GM12878 (cell line): Measurements from ENCODE around the gene SNRNP35.

Experiments used
- ETV6 ChIP-seq, 2 experiments: fragments of 450-650 bp in 1 of 2; IDR thresholded peaks in 1 of 2; conservative IDR thresholded peaks in 1 of 2; 2 replicates each; pipeline ENCODE4 v1.6.1; 2014; ENCODE audit warnings: antibody characterized with exemption in 1 of 2, borderline replicate concordance in 1 of 2, low read depth in 1 of 2, mild to moderate bottlenecking in 1 of 2, moderate library complexity in 1 of 2
- POLR2AphosphoS2 ChIP-seq: IDR thresholded peaks from 2 replicates; pipeline ENCODE4 v1.6.1; 2011; ENCODE audit warnings: low read depth, mild to moderate bottlenecking, low read length, improper control_type of control experiment, moderate library complexity
- SIN3A ChIP-seq: IDR thresholded peaks from 2 replicates; pipeline ENCODE4 v1.6.1; 2012; ENCODE audit warnings: low read depth, low read length, improper control_type of control experiment
- SRF ChIP-seq, 2 experiments: IDR thresholded peaks; 2 replicates each; pipeline ENCODE4 v1.6.1; 2011; ENCODE audit warnings: low read depth in 2 of 2, low read length in 2 of 2, mild to moderate bottlenecking in 1 of 2, moderate library complexity in 1 of 2
- SUPT20H ChIP-seq: IDR thresholded peaks from 2 replicates; pipeline ENCODE4 v1.6.1; 2011; ENCODE audit warnings: low read depth, mild to moderate bottlenecking, low read length, moderate library complexity, borderline replicate concordance; ENCODE audit not compliant: control insufficient read depth
- TBL1XR1 ChIP-seq: IDR thresholded peaks from 2 replicates; pipeline ENCODE4 v1.6.1; 2012; ENCODE audit warnings: low read depth, low read length, improper control_type of control experiment
- TF ChIP-seq, protein P1 (sequence below): IDR thresholded peaks from 2 replicates; pipeline ENCODE4 v1.6.1; 2011; ENCODE audit warnings: borderline replicate concordance, low read depth, mild to moderate bottlenecking, moderate library complexity, mixed read lengths, low read length; ENCODE audit not compliant: insufficient read depth; ENCODE audit errors: extremely low read length
- TF ChIP-seq, protein P2 (sequence below), 3 experiments: IDR thresholded peaks in 2 of 3; conservative IDR thresholded peaks in 1 of 3; 2 replicates each; pipeline ENCODE4 v1.5.1; 2011; ENCODE audit warnings: low read depth in 3 of 3, low read length in 3 of 3, mild to moderate bottlenecking in 3 of 3, control low read depth in 2 of 3, moderate library complexity in 2 of 3, inconsistent platforms in 1 of 3, mixed read lengths in 1 of 3; ENCODE audit not compliant: control insufficient read depth in 2 of 3, insufficient read depth in 1 of 3; ENCODE audit errors: extremely low read depth in 1 of 3
- TF ChIP-seq, protein P3 (sequence below): fragments of 450-650 bp; IDR thresholded peaks from 2 replicates; pipeline ENCODE4 v1.6.1; 2017; ENCODE audit warnings: mild to moderate bottlenecking, low read depth, inconsistent platforms; ENCODE audit not compliant: poor library complexity, severe bottlenecking
- TF ChIP-seq, protein P4 (sequence below): IDR thresholded peaks from 2 replicates; pipeline ENCODE4 v1.6.1; 2012; ENCODE audit warnings: low read depth, low read length, improper control_type of control experiment

- no peak for TF ChIP-seq SRF (IDR thresholded peaks at IDR 0.05; ENCODE audit: low read depth in 2 of 2, low read length in 2 of 2)
- TF ChIP-seq, protein P1, sequence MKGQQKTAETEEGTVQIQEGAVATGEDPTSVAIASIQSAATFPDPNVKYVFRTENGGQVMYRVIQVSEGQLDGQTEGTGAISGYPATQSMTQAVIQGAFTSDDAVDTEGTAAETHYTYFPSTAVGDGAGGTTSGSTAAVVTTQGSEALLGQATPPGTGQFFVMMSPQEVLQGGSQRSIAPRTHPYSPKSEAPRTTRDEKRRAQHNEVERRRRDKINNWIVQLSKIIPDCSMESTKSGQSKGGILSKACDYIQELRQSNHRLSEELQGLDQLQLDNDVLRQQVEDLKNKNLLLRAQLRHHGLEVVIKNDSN, result no peak
- TF ChIP-seq SIN3A, result no peak
- TF ChIP-seq, protein P2, sequence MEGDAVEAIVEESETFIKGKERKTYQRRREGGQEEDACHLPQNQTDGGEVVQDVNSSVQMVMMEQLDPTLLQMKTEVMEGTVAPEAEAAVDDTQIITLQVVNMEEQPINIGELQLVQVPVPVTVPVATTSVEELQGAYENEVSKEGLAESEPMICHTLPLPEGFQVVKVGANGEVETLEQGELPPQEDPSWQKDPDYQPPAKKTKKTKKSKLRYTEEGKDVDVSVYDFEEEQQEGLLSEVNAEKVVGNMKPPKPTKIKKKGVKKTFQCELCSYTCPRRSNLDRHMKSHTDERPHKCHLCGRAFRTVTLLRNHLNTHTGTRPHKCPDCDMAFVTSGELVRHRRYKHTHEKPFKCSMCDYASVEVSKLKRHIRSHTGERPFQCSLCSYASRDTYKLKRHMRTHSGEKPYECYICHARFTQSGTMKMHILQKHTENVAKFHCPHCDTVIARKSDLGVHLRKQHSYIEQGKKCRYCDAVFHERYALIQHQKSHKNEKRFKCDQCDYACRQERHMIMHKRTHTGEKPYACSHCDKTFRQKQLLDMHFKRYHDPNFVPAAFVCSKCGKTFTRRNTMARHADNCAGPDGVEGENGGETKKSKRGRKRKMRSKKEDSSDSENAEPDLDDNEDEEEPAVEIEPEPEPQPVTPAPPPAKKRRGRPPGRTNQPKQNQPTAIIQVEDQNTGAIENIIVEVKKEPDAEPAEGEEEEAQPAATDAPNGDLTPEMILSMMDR (IDR thresholded peaks at IDR 0.05 in 2 of 3, conservative IDR thresholded peaks at IDR 0.05 in 1 of 3; ENCODE audit: control insufficient read depth in 2 of 3, extremely low read depth in 1 of 3, insufficient read depth in 1 of 3, low read depth in 3 of 3, low read length in 3 of 3), result no peak
- TF ChIP-seq, protein P3, sequence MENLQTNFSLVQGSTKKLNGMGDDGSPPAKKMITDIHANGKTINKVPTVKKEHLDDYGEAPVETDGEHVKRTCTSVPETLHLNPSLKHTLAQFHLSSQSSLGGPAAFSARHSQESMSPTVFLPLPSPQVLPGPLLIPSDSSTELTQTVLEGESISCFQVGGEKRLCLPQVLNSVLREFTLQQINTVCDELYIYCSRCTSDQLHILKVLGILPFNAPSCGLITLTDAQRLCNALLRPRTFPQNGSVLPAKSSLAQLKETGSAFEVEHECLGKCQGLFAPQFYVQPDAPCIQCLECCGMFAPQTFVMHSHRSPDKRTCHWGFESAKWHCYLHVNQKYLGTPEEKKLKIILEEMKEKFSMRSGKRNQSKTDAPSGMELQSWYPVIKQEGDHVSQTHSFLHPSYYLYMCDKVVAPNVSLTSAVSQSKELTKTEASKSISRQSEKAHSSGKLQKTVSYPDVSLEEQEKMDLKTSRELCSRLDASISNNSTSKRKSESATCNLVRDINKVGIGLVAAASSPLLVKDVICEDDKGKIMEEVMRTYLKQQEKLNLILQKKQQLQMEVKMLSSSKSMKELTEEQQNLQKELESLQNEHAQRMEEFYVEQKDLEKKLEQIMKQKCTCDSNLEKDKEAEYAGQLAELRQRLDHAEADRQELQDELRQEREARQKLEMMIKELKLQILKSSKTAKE, result no peak
- TF ChIP-seq POLR2AphosphoS2, result no peak
- TF ChIP-seq TBL1XR1, result no peak
- TF ChIP-seq ETV6 (conservative IDR thresholded peaks at IDR 0.05 in 1 of 2, IDR thresholded peaks at IDR 0.05 in 1 of 2; ENCODE audit: borderline replicate concordance in 1 of 2, low read depth in 1 of 2), result no peak
- TF ChIP-seq, protein P4, sequence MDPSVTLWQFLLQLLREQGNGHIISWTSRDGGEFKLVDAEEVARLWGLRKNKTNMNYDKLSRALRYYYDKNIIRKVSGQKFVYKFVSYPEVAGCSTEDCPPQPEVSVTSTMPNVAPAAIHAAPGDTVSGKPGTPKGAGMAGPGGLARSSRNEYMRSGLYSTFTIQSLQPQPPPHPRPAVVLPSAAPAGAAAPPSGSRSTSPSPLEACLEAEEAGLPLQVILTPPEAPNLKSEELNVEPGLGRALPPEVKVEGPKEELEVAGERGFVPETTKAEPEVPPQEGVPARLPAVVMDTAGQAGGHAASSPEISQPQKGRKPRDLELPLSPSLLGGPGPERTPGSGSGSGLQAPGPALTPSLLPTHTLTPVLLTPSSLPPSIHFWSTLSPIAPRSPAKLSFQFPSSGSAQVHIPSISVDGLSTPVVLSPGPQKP, result no peak
- no peak for TF ChIP-seq SUPT20H
Measured at GRCh38 chr12:123516216-123516780, 58.4 kb downstream of the SNRNP35 start.
